ENCODE data around the gene ADRB1.

GRCh38 chr10:114077347-114077746 is 33.7 kb downstream of the ADRB1 start:
- TF ChIP-seq POLR2A (IDR thresholded peaks at IDR 0.05): no peak
- TF ChIP-seq, protein P1, sequence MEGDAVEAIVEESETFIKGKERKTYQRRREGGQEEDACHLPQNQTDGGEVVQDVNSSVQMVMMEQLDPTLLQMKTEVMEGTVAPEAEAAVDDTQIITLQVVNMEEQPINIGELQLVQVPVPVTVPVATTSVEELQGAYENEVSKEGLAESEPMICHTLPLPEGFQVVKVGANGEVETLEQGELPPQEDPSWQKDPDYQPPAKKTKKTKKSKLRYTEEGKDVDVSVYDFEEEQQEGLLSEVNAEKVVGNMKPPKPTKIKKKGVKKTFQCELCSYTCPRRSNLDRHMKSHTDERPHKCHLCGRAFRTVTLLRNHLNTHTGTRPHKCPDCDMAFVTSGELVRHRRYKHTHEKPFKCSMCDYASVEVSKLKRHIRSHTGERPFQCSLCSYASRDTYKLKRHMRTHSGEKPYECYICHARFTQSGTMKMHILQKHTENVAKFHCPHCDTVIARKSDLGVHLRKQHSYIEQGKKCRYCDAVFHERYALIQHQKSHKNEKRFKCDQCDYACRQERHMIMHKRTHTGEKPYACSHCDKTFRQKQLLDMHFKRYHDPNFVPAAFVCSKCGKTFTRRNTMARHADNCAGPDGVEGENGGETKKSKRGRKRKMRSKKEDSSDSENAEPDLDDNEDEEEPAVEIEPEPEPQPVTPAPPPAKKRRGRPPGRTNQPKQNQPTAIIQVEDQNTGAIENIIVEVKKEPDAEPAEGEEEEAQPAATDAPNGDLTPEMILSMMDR (IDR thresholded peaks at IDR 0.05): no peak

Measured in breast epithelium (tissue), 3 donors.